Hepatocyte (in vitro differentiated cells): ENCODE results near the gene PLEKHG4. TPM values are rescaled to one million over a fixed set of nuclear protein-coding genes. Genes with fewer than 3 reads are reported as not detected.

Experiments used
- DNase-seq: peaks from one replicate; pipeline ENCODE4 v3.0.0-alpha.2; 2016; ENCODE audit warnings: low spot score
- H2AFZ ChIP-seq: fragments of 200-600 bp; sonication (generic); 2 replicates; pipeline ENCODE4 v1.6.0; 2016; ENCODE audit warnings: antibody characterized with exemption, mild to moderate bottlenecking
- H3K27ac ChIP-seq: fragments of 200-600 bp; sonication (generic); 2 replicates; pipeline ENCODE4 v1.5.1; 2016; ENCODE audit warnings: mild to moderate bottlenecking
- H3K27me3 ChIP-seq: fragments of 200-600 bp; sonication (generic); 2 replicates; pipeline ENCODE4 v1.6.1; 2016
- H3K36me3 ChIP-seq: fragments of 200-600 bp; sonication (generic); replicated peaks from 2 replicates; pipeline ENCODE4 v1.5.1; 2016; ENCODE audit warnings: low read depth; ENCODE audit not compliant: insufficient read depth
- H3K4me1 ChIP-seq: fragments of 200-600 bp; sonication (generic); 2 replicates; pipeline ENCODE4 v1.5.1; 2016; ENCODE audit warnings: mild to moderate bottlenecking, moderate library complexity; ENCODE audit not compliant: insufficient read depth
- H3K4me2 ChIP-seq: fragments of 200-600 bp; sonication (generic); 2 replicates; pipeline ENCODE4 v1.6.0; 2016
- H3K4me3 ChIP-seq: fragments of 200-600 bp; sonication (generic); 2 replicates; pipeline ENCODE4 v1.5.1; 2016; ENCODE audit warnings: mild to moderate bottlenecking
- H3K79me2 ChIP-seq: fragments of 200-600 bp; sonication (generic); 2 replicates; pipeline ENCODE4 v1.6.0; 2017; ENCODE audit warnings: mild to moderate bottlenecking
- H3K9me2 ChIP-seq: fragments of 200-600 bp; sonication (generic); replicated peaks from 2 replicates; pipeline ENCODE4 v1.6.0; 2017; ENCODE audit warnings: mild to moderate bottlenecking; ENCODE audit not compliant: insufficient read depth
- H3K9me3 ChIP-seq: fragments of 200-600 bp; sonication (generic); 2 replicates; pipeline ENCODE4 v1.5.1; 2016; ENCODE audit warnings: low read depth, mild to moderate bottlenecking
- H4K20me1 ChIP-seq: fragments of 200-600 bp; sonication (generic); 2 replicates; pipeline ENCODE4 v1.6.0; 2016; ENCODE audit warnings: mild to moderate bottlenecking; ENCODE audit not compliant: insufficient read depth, poor library complexity, severe bottlenecking
- CTCF ChIP-seq: fragments of 200-600 bp; sonication (generic); IDR thresholded peaks from 2 replicates; pipeline ENCODE4 v1.5.1; 2016; ENCODE audit warnings: antibody characterized with exemption, mild to moderate bottlenecking; ENCODE audit not compliant: poor library complexity
- EZH2 ChIP-seq: fragments of 200-600 bp; sonication (generic); IDR thresholded peaks from 2 replicates; pipeline ENCODE4 v1.6.1; 2016; ENCODE audit warnings: antibody characterized with exemption, mild to moderate bottlenecking, borderline replicate concordance
- EZH2phosphoT487 ChIP-seq: fragments of 200-600 bp; sonication (generic); IDR thresholded peaks from one replicate; pipeline ENCODE4 v1.6.1; 2018; ENCODE audit warnings: antibody characterized with exemption, mild to moderate bottlenecking, low read depth, moderate library complexity; ENCODE audit not compliant: unreplicated experiment, severe bottlenecking
- WGBS: methylation state at CpG from one replicate; pipeline ENCODE4 v1.1.6; 2016; ENCODE audit warnings: low lambda C conversion rate; ENCODE audit errors: missing lambda C conversion rate; 5-methylcytosine and 5-hydroxymethylcytosine counted together
- polyA plus RNA-seq: library from polyadenylated mRNA; unstranded; fragments of >200 nt; fragmentation: Nextera tagmentation; extraction: Ambion mirVana; gene quantifications from 2 replicates; pipeline ENCODE4 v1.2.1, GENCODE V29; 2016
- total RNA-seq: library from RNA; depleted of rRNA; stranded (reverse); fragments of >200 nt; gene quantifications from 2 replicates; pipeline ENCODE4 v1.2.3, GENCODE V29; 2014

Gene PLEKHG4
- total and polyA plus RNA-seq, 2 experiments from 2014 or later, result 3.0 to 3.6 TPM

DNA sequence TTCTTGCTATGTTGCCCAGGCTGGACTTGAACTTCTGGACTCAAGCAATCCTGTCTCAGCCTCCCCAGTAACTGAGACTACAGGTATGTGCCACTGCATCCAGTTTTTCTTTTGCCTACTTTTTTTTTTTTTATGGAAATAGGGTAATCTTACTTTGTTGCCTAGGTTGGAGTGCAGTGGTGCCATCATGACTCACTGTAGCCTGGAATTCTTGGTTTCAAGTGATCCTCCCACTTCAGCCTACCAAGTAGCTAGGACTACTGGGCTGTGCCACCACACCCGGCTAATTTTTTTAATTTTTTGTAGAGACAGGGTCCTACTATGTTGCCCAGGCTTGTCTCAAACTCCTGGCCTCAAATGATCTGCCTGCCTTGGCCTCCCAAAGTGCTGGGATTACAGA, 57.3 kb downstream of the PLEKHG4 start:
- Histone ChIP-seq H3K27ac (no peak overlapping the region), H4K20me1 (no peaks in the 10 kb centered on the region), H3K9me3 (no peaks in the 10 kb centered on the region), H3K27me3 (no peaks in the 10 kb centered on the region), H3K79me2 (no peaks in the 10 kb centered on the region), H3K9me2 (no peaks in the 10 kb centered on the region), H3K36me3 (no peaks in the 10 kb centered on the region), H3K4me3 (no peak overlapping the region), H3K4me2 (no peak overlapping the region), H3K4me1 (no peaks in the 10 kb centered on the region), H2AFZ (no peak overlapping the region)
- no peak for DNase-seq
- WGBS, result 95% methylated on average over 1 of the region's 1 CpG
- TF ChIP-seq CTCF (no peak), EZH2phosphoT487 (no peak), EZH2 (no peak)

Other genes with a start within 250 kb of the PLEKHG4 start
- 18.6 and 18.7 TPM in 2 replicates for gene PHAF1, start 169.6 kb upstream of the PLEKHG4 start, total RNA-seq
- gene PHAF1, start 169.6 kb upstream of the PLEKHG4 start, polyA plus RNA-seq, result 15.2 and 20.2 TPM in 2 replicates
- gene B3GNT9, start 128.5 kb upstream of the PLEKHG4 start, total RNA-seq, result 33.3 and 34.5 TPM in 2 replicates
- 37.5 and 44.2 TPM in 2 replicates for gene B3GNT9, start 128.5 kb upstream of the PLEKHG4 start, polyA plus RNA-seq
- gene TRADD, start 119.6 kb upstream of the PLEKHG4 start, total RNA-seq, result 18.5 and 21.9 TPM in 2 replicates
- 31.4 and 32.4 TPM in 2 replicates for gene TRADD, start 119.6 kb upstream of the PLEKHG4 start, polyA plus RNA-seq
- 10.7 and 11.1 TPM in 2 replicates for gene FBXL8, start 119.6 kb upstream of the PLEKHG4 start, total RNA-seq
- gene FBXL8, start 119.6 kb upstream of the PLEKHG4 start, polyA plus RNA-seq, result 15.9 and 19.8 TPM in 2 replicates
- gene HSF4, start 114.8 kb upstream of the PLEKHG4 start, total RNA-seq, result 3.2 and 5.5 TPM in 2 replicates
- 8.5 and 15.7 TPM in 2 replicates for gene HSF4, start 114.8 kb upstream of the PLEKHG4 start, polyA plus RNA-seq
- gene NOL3, start 109.0 kb upstream of the PLEKHG4 start, total RNA-seq, result 8.1 and 9.3 TPM in 2 replicates
- gene NOL3, start 109.0 kb upstream of the PLEKHG4 start, polyA plus RNA-seq, result 10.9 and 11.0 TPM in 2 replicates
- 22.3 and 24.8 TPM in 2 replicates for gene MATCAP1, start 95.6 kb upstream of the PLEKHG4 start, total RNA-seq
- 25.4 and 38.5 TPM in 2 replicates for gene MATCAP1, start 95.6 kb upstream of the PLEKHG4 start, polyA plus RNA-seq
- gene EXOC3L1, start 89.4 kb upstream of the PLEKHG4 start, total RNA-seq, result 0.33 and 3.3 TPM in 2 replicates
- 2.0 and 2.6 TPM in 2 replicates for gene EXOC3L1, start 89.4 kb upstream of the PLEKHG4 start, polyA plus RNA-seq
- gene E2F4, start 87.4 kb upstream of the PLEKHG4 start, total RNA-seq, result 70.4 and 76.6 TPM in 2 replicates
- gene E2F4, start 87.4 kb upstream of the PLEKHG4 start, polyA plus RNA-seq, result 72.4 and 76.4 TPM in 2 replicates
- 18.5 and 18.7 TPM in 2 replicates for gene ELMO3, start 80.4 kb upstream of the PLEKHG4 start, total RNA-seq
- 14.5 and 18.3 TPM in 2 replicates for gene ELMO3, start 80.4 kb upstream of the PLEKHG4 start, polyA plus RNA-seq
- 47.5 and 53.2 TPM in 2 replicates for gene TMEM208, start 52.4 kb upstream of the PLEKHG4 start, total RNA-seq
- gene TMEM208, start 52.4 kb upstream of the PLEKHG4 start, polyA plus RNA-seq, result 160 and 181 TPM in 2 replicates
- gene FHOD1, start 32.1 kb upstream of the PLEKHG4 start, total RNA-seq, result 4.1 and 10.0 TPM in 2 replicates
- 17.2 and 20.9 TPM in 2 replicates for gene FHOD1, start 32.1 kb upstream of the PLEKHG4 start, polyA plus RNA-seq
- 0.36 and 1.4 TPM in 2 replicates for gene SLC9A5, start 30.6 kb upstream of the PLEKHG4 start, total RNA-seq
- gene SLC9A5, start 30.6 kb upstream of the PLEKHG4 start, polyA plus RNA-seq, result 1.5 and 2.7 TPM in 2 replicates
- gene KCTD19, start 47.2 kb downstream of the PLEKHG4 start, total RNA-seq, result not detected in 2 replicates
- not detected in 2 replicates for gene KCTD19, start 47.2 kb downstream of the PLEKHG4 start, polyA plus RNA-seq
- gene LRRC36, start 47.3 kb downstream of the PLEKHG4 start, total RNA-seq, result 0.23 and 0.32 TPM in 2 replicates
- gene LRRC36, start 47.3 kb downstream of the PLEKHG4 start, polyA plus RNA-seq, result 0.69 TPM in 1 of 2 replicates, not detected in the other
- 0.88 and 3.2 TPM in 2 replicates for gene TPPP3, start 114.0 kb downstream of the PLEKHG4 start, total RNA-seq
- gene TPPP3, start 114.0 kb downstream of the PLEKHG4 start, polyA plus RNA-seq, result 13.4 and 20.1 TPM in 2 replicates
- 1.9 and 5.9 TPM in 2 replicates for gene ZDHHC1, start 136.9 kb downstream of the PLEKHG4 start, total RNA-seq
- 10.0 and 10.6 TPM in 2 replicates for gene ZDHHC1, start 136.9 kb downstream of the PLEKHG4 start, polyA plus RNA-seq
- gene HSD11B2, start 151.6 kb downstream of the PLEKHG4 start, total RNA-seq, result 0.93 and 1.6 TPM in 2 replicates
- gene HSD11B2, start 151.6 kb downstream of the PLEKHG4 start, polyA plus RNA-seq, result 2.3 and 4.2 TPM in 2 replicates
- 115 and 157 TPM in 2 replicates for gene ATP6V0D1, start 201.6 kb downstream of the PLEKHG4 start, total RNA-seq
- gene ATP6V0D1, start 201.6 kb downstream of the PLEKHG4 start, polyA plus RNA-seq, result 223 and 232 TPM in 2 replicates
- gene AGRP, start 204.0 kb downstream of the PLEKHG4 start, total RNA-seq, result 1.9 TPM in 1 of 2 replicates, not detected in the other
- 0.93 and 2.3 TPM in 2 replicates for gene AGRP, start 204.0 kb downstream of the PLEKHG4 start, polyA plus RNA-seq
- 12.5 and 12.9 TPM in 2 replicates for gene RIPOR1, start 249.3 kb downstream of the PLEKHG4 start, total RNA-seq
- gene RIPOR1, start 249.3 kb downstream of the PLEKHG4 start, polyA plus RNA-seq, result 37.8 and 38.3 TPM in 2 replicates